Prostate gland (tissue), 2 donors: ENCODE measurements around the gene BBS9. TPM values are rescaled to one million over a fixed set of nuclear protein-coding genes. Genes with fewer than 3 reads are reported as not detected.
A peak's percentile ranks its signal among the peaks of the same experiment; 100 is the strongest.

ENCODE experiments used
- DNase-seq: peaks from one replicate; pipeline ENCODE4 v3.0.0-alpha.2; 2019; ENCODE audit warnings: low spot score
- H3K27ac ChIP-seq, 2 donors: fragments of 200-600 bp; sonication (generic); 2 replicates each; pipeline ENCODE4 v1.5.1; 2017 to 2019
- H3K27me3 ChIP-seq: fragments of 200-600 bp; sonication (generic); replicated peaks from 2 replicates; pipeline ENCODE4 v1.5.1; 2019; ENCODE audit not compliant: insufficient read depth
- H3K36me3 ChIP-seq, 2 donors: fragments of 200-600 bp; sonication (generic); 1 replicate in 1 of 2; 2 replicates in 1 of 2; pipeline versions ENCODE4 v1.5.1 to v1.8.1; 2017 to 2019
- H3K4me1 ChIP-seq: fragments of 200-600 bp; sonication (generic); replicated peaks from 2 replicates; pipeline ENCODE4 v1.5.1; 2019
- H3K4me3 ChIP-seq, 2 donors: fragments of 200-600 bp; sonication (generic); 2 replicates each; pipeline ENCODE4 v1.5.1; 2017 to 2019
- H3K9me3 ChIP-seq: fragments of 200-600 bp; sonication (generic); 2 replicates; pipeline ENCODE4 v1.5.1; 2017
- CTCF ChIP-seq, 4 experiments: fragments of 200-600 bp in 2 of 4; fragments of 450-650 bp in 2 of 4; sonication (generic) in 2 of 4; IDR thresholded peaks; 1 replicate in 3 of 4; 2 replicates in 1 of 4; pipeline ENCODE4 v1.5.1; 2016 to 2019; ENCODE audit warnings: antibody characterized with exemption in 4 of 4, mild to moderate bottlenecking in 2 of 4, moderate library complexity in 2 of 4
- POLR2A ChIP-seq: fragments of 450-650 bp; IDR thresholded peaks from one replicate; pipeline ENCODE4 v1.6.1; 2016; ENCODE audit warnings: antibody characterized with exemption, mild to moderate bottlenecking
- POLR2AphosphoS5 ChIP-seq: sonication (generic); formaldehyde crosslinking; IDR thresholded peaks from one replicate; pipeline ENCODE4 v1.6.1; 2017; ENCODE audit warnings: antibody characterized with exemption
- WGBS: methylation state at CpG from one replicate; pipeline ENCODE4 v1.1.5; 2018; 5-methylcytosine and 5-hydroxymethylcytosine counted together
- intact Hi-C: fragments of 100-400 bp; cut with DNase I; formaldehyde crosslinking; loops from one replicate; pipeline ENCODE4 v1.14.2; 2022
- total RNA-seq, 2 donors: library from RNA; depleted of rRNA; stranded (reverse); fragments of >200 nt; gene quantifications; one replicate each; pipeline ENCODE4 v1.1.0, GENCODE V29; 2016

BBS9 gene
- total RNA-seq, 2 donors from 2014 or later = 19.6 to 36.8 TPM

GRCh38 chr7:33534833-33535232, 405.5 kb downstream of the BBS9 start:
- no peaks in the 10 kb centered on the region for H3K4me1 ChIP-seq
- H3K9me3 ChIP-seq = no peaks in the 10 kb centered on the region
- WGBS = 86% methylated on average over 1 of the region's 1 CpG
- intact Hi-C loops = no loop called here
- no peaks in the 10 kb centered on the region for H3K27me3 ChIP-seq
- H3K4me3 ChIP-seq = no peak overlapping the region
- no peak for DNase-seq
- no peak for TF ChIP-seq POLR2AphosphoS5
- no peak for TF ChIP-seq CTCF (IDR thresholded peaks at IDR 0.05)
- no peak for TF ChIP-seq POLR2A
- H3K27ac ChIP-seq = no peak overlapping the region
- no peaks in the 10 kb centered on the region for H3K36me3 ChIP-seq

- 81% methylated on average over 7 of the region's 7 CpGs for WGBS
- DNase-seq = no peak
- Histone ChIP-seq H3K27me3 (no peaks in the 10 kb centered on the region), H3K27ac (no peak overlapping the region), H3K36me3 (no peaks in the 10 kb centered on the region), H3K9me3 (no peaks in the 10 kb centered on the region), H3K4me1 (no peaks in the 10 kb centered on the region), H3K4me3 (no peak overlapping the region)
- TF ChIP-seq CTCF (IDR thresholded peaks at IDR 0.05) (no peak), POLR2A (no peak), POLR2AphosphoS5 (no peak)
- intact Hi-C loops = no loop called here
Observed at GRCh38 chr7:33535989-33536388, 406.6 kb downstream of the BBS9 start.

- Histone ChIP-seq H3K27ac (no peak overlapping the region), H3K36me3 (no peaks in the 10 kb centered on the region), H3K4me3 (no peak overlapping the region), H3K9me3 (no peaks in the 10 kb centered on the region), H3K4me1 (no peaks in the 10 kb centered on the region), H3K27me3 (no peaks in the 10 kb centered on the region)
- no peak for DNase-seq
- TF ChIP-seq POLR2AphosphoS5 (no peak), POLR2A (no peak), CTCF (IDR thresholded peaks at IDR 0.05) (no peak)
- 17% methylated on average over 4 of the region's 4 CpGs for WGBS
- intact Hi-C loops = no loop called here
Observed at GRCh38 chr7:33536398-33537103, 407.2 kb downstream of the BBS9 start.

- Histone ChIP-seq H3K4me3 (no peak overlapping the region), H3K9me3 (no peaks in the 10 kb centered on the region), H3K27ac (no peak overlapping the region), H3K36me3 (no peaks in the 10 kb centered on the region), H3K4me1 (no peaks in the 10 kb centered on the region), H3K27me3 (no peaks in the 10 kb centered on the region)
- TF ChIP-seq POLR2A (no peak), CTCF (IDR thresholded peaks at IDR 0.05) (no peak), POLR2AphosphoS5 (peak; percentile 54)
- whole genome bisulfite sequencing = 11% methylated on average over 3 of the region's 3 CpGs
- no peak for DNase-seq
- intact Hi-C loops = no loop called here
Observed at GRCh38 chr7:33537104-33537477, 407.7 kb downstream of the BBS9 start.

GRCh38 chr7:33539198-33539597, 409.8 kb downstream of the BBS9 start:
- H3K27ac ChIP-seq = no peak overlapping the region
- H3K27me3 ChIP-seq = no peaks in the 10 kb centered on the region
- WGBS = 94% methylated on average over 2 of the region's 2 CpGs
- intact Hi-C loops = no loop called here
- no peaks in the 10 kb centered on the region for H3K36me3 ChIP-seq
- H3K9me3 ChIP-seq = no peaks in the 10 kb centered on the region
- TF ChIP-seq POLR2AphosphoS5 = no peak
- no peak for TF ChIP-seq POLR2A
- TF ChIP-seq CTCF (IDR thresholded peaks at IDR 0.05) = no peak
- H3K4me1 ChIP-seq = no peaks in the 10 kb centered on the region
- no peak for DNase-seq
- no peak overlapping the region for H3K4me3 ChIP-seq
